ENCODE data around the gene NDUFS2. TPM values are rescaled to one million over a fixed set of nuclear protein-coding genes. Genes with fewer than 3 reads are reported as not detected.

The NDUFS2 gene
- total RNA-seq, 2 donors from 2014 or later, result 83.5 to 100.0 TPM

DNA sequence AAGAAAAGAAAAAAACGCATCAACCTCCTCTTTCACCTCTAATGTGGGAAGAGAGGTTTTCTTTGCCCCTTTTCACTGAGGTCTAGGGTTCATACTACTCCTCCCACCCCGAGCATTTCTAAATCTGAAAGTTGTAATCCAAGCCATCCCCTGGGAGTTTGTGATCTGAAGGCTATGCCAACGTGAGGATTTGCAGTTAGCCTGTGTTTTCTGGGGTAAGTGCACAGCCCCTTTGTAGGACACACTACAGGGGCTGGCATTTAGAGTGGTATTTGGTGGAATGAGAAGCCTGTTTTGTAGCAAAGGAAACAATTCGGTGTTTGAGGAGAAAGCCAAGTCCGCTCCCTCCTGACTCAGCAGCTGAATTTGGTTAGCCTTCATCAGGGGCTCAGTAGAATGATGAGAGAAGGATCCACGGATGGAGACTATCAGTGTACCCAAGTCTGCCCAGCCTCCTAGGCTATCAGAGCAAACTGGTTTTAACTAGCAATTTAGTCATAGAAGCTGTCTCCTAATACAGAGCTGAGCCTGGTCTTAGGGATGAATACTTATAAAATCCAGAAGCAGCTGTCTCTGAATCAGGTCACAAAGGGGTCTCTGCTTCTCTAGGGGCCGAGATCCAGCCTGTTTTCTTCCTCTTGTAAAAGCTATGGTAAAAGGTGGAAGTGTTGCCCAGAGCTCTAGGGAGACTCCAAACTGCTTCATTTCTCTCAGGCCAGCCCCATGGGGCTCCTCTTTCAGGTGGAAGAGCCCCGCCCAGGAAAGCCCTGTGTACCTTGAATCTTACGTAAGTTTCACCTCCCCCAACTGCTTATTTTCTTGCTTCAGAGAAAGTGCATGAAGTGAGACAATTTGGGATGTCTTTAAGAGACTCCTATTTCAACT lies 58.5 kb downstream of the NDUFS2 start:
- peaks cover 38% of the 10 kb centered on the region for H3K27me3 ChIP-seq (ENCODE audit: control insufficient read depth, insufficient read depth, low read length, poor library complexity, severe bottlenecking)
- 73 to 76% methylated on average over 4 to 8 of the region's 9 CpGs for WGBS, 2 experiments (ENCODE audit: insufficient coverage in 1 of 2, insufficient read length in 1 of 2)
- peaks cover 7% of the 10 kb centered on the region for H3K36me3 Mint-ChIP-seq (ENCODE audit: low read depth)
- H3K4me3 Mint-ChIP-seq, result no peak overlapping the region
- peaks cover 33% of the 10 kb centered on the region for H3K4me1 Mint-ChIP-seq
- no peak for DNase-seq
- no peak overlapping the region for H3K27ac Mint-ChIP-seq
- H3K9me3 Mint-ChIP-seq, result peaks cover 26% of the 10 kb centered on the region
- H3K9me3 ChIP-seq (ENCODE audit: control insufficient read depth, low read length), result peaks cover 26% of the 10 kb centered on the region
- H3K27ac ChIP-seq (ENCODE audit: low read depth, low read length), result no peak overlapping the region
- no peak overlapping the region for H3K9ac ChIP-seq (ENCODE audit: extremely low read depth, low read length, poor library complexity, severe bottlenecking)
- TF ChIP-seq, protein P1, sequence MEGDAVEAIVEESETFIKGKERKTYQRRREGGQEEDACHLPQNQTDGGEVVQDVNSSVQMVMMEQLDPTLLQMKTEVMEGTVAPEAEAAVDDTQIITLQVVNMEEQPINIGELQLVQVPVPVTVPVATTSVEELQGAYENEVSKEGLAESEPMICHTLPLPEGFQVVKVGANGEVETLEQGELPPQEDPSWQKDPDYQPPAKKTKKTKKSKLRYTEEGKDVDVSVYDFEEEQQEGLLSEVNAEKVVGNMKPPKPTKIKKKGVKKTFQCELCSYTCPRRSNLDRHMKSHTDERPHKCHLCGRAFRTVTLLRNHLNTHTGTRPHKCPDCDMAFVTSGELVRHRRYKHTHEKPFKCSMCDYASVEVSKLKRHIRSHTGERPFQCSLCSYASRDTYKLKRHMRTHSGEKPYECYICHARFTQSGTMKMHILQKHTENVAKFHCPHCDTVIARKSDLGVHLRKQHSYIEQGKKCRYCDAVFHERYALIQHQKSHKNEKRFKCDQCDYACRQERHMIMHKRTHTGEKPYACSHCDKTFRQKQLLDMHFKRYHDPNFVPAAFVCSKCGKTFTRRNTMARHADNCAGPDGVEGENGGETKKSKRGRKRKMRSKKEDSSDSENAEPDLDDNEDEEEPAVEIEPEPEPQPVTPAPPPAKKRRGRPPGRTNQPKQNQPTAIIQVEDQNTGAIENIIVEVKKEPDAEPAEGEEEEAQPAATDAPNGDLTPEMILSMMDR (conservative IDR thresholded peaks at IDR 0.05), result no peak
- no peak overlapping the region for H3K4me3 ChIP-seq (ENCODE audit: low read length)
- H3K27me3 Mint-ChIP-seq (ENCODE audit: insufficient read depth), result peaks cover 64% of the 10 kb centered on the region
- no peaks in the 10 kb centered on the region for H3K36me3 ChIP-seq (ENCODE audit: control insufficient read depth, insufficient read depth, low read length)
- peaks cover 4% of the 10 kb centered on the region for H3K4me1 ChIP-seq (ENCODE audit: control insufficient read depth, insufficient read depth, low read length)

DNA sequence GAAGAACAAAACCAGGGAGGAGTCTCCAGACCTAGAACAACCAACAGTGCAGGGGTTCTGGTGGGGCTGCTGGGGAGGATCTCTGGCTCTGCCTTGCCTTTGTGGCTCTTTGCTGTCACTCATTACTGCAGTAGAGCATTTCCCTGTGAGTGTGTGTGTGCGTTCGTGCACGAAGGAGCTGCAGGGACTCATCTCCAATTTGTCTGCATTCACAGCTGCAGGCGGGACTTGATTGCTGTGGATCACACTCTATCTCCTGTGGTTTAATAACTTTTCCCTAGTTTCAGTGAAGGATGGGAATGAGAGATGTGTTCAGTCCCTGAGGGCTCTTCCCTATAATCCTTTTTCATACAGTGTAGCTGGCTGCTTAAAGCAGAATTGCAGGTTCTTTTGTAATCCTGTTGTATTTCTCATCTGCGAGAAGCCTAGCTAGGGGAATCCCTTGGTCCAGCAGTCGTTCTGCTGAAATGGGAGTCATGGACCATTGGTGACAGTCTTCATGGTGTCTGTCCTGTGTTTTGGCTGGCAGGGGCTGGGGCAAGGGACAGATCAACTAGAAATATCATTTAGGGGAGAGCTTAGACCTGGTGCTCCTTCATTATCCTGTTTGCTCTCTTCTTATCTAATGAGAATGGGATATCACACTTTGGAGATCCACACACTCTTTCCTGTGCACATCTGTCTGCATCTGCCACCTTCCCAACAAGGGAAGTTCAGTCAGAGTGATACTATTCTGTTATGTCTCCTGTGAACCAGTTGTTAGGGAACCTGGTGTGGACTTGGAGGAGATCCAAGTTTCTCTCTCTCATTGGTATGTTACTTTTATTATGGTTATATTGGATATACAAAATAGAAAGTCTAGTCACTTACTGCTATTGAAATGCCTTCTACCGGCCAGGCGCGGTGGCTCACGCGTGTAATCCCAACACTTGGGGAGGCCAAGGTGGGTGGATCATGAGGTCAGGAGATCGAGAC lies 59.4 kb downstream of the NDUFS2 start:
- Histone ChIP-seq H3K9ac (ENCODE audit: extremely low read depth, low read length, poor library complexity, severe bottlenecking) (no peak overlapping the region), H3K4me3 (ENCODE audit: low read length) (no peak overlapping the region), H3K9me3 (ENCODE audit: control insufficient read depth, low read length) (peaks cover 24% of the 10 kb centered on the region), H3K36me3 (ENCODE audit: control insufficient read depth, insufficient read depth, low read length) (no peaks in the 10 kb centered on the region), H3K4me1 (ENCODE audit: control insufficient read depth, insufficient read depth, low read length) (peaks cover 9% of the 10 kb centered on the region), H3K27ac (ENCODE audit: low read depth, low read length) (no peak overlapping the region), H3K27me3 (ENCODE audit: control insufficient read depth, insufficient read depth, low read length, poor library complexity, severe bottlenecking) (peaks cover 38% of the 10 kb centered on the region)
- H3K27ac Mint-ChIP-seq, result no peak overlapping the region
- peaks cover 22% of the 10 kb centered on the region for H3K9me3 Mint-ChIP-seq
- peaks cover 64% of the 10 kb centered on the region for H3K27me3 Mint-ChIP-seq (ENCODE audit: insufficient read depth)
- TF ChIP-seq, protein P1 (conservative IDR thresholded peaks at IDR 0.05), result no peak
- H3K4me1 Mint-ChIP-seq, result peaks cover 34% of the 10 kb centered on the region
- DNase-seq, result no peak
- peaks cover 7% of the 10 kb centered on the region for H3K36me3 Mint-ChIP-seq (ENCODE audit: low read depth)
- 85% methylated on average over 7 to 11 of the region's 12 CpGs for WGBS, 2 experiments (ENCODE audit: insufficient coverage in 1 of 2, insufficient read length in 1 of 2)
- no peak overlapping the region for H3K4me3 Mint-ChIP-seq

Small RNA genes lying within 50 kb of the gene (microRNA-seq; reads per million reads assigned to microRNA genes)
- not detected for gene MIR5187 (ENCODE audit: borderline microRNAs expressed)

Other genes starting within 250 kb of the NDUFS2 start
- 10 to 100 TPM; 20.3 to 29.7 TPM for gene ITLN2, start 247.6 kb upstream of the NDUFS2 start, total RNA-seq
- gene F11R, start 181.2 kb upstream of the NDUFS2 start, total RNA-seq, result 100 to 1,000 TPM; 190 to 226 TPM
- 10 to 100 TPM; 59.1 to 76.4 TPM for gene TSTD1, start 163.4 kb upstream of the NDUFS2 start, total RNA-seq
- gene USF1, start 156.4 kb upstream of the NDUFS2 start, total RNA-seq, result 10 to 100 TPM; 55.5 to 57.3 TPM
- under 1 TPM; 0.07 to 0.13 TPM for gene ARHGAP30, start 132.5 kb upstream of the NDUFS2 start, total RNA-seq
- not detected for gene NECTIN4, start 112.8 kb upstream of the NDUFS2 start, total RNA-seq
- 10 to 100 TPM; 14.6 to 25.4 TPM for gene KLHDC9, start 104.0 kb upstream of the NDUFS2 start, total RNA-seq
- gene PFDN2, start 84.3 kb upstream of the NDUFS2 start, total RNA-seq, result 10 to 100 TPM; 62.9 to 95.7 TPM
- gene NIT1, start 84.3 kb upstream of the NDUFS2 start, total RNA-seq, result 10 to 100 TPM; 51.0 to 65.1 TPM
- 10 to 100 TPM; 34.2 to 39.8 TPM for gene DEDD, start 69.7 kb upstream of the NDUFS2 start, total RNA-seq
- 10 to 100 TPM; 89.5 to 97.1 TPM for gene UFC1, start 48.4 kb upstream of the NDUFS2 start, total RNA-seq
- 10 to 100 TPM; 26.7 to 39.7 TPM for gene USP21, start 42.9 kb upstream of the NDUFS2 start, total RNA-seq
- 10 to 100 TPM; 46.4 to 47.2 TPM for gene PPOX, start 35.9 kb upstream of the NDUFS2 start, total RNA-seq
- gene B4GALT3, start 24.9 kb upstream of the NDUFS2 start, total RNA-seq, result 10 to 100 TPM; 30.4 to 37.9 TPM
- 1 to 10 TPM; 4.4 to 9.6 TPM for gene ADAMTS4, start 3.3 kb upstream of the NDUFS2 start, total RNA-seq
- gene FCER1G, start 12.9 kb downstream of the NDUFS2 start, total RNA-seq, result under 1 TPM; 0.68 to 0.69 TPM
- gene APOA2, start 21.3 kb downstream of the NDUFS2 start, total RNA-seq, result 100 to 1,000 TPM; 268 to 396 TPM
- 10 to 100 TPM in 1 of 2 donors, 1 to 10 TPM in 1; 9.0 to 11.6 TPM for gene TOMM40L, start 23.7 kb downstream of the NDUFS2 start, total RNA-seq
- not detected for gene NR1I3, start 35.8 kb downstream of the NDUFS2 start, total RNA-seq
- 10 to 100 TPM in 1 of 2 donors, 1 to 10 TPM in 1; 4.0 to 11.3 TPM for gene PCP4L1, start 56.4 kb downstream of the NDUFS2 start, total RNA-seq
- 1 to 10 TPM; 1.7 to 3.3 TPM for gene MPZ, start 107.6 kb downstream of the NDUFS2 start, total RNA-seq
- gene SDHC, start 112.0 kb downstream of the NDUFS2 start, total RNA-seq, result 100 to 1,000 TPM; 270 to 296 TPM
- gene CFAP126, start 165.5 kb downstream of the NDUFS2 start, total RNA-seq, result 1 to 10 TPM in 1 of 2 donors, under 1 TPM in 1; 0.86 to 1.2 TPM